Cardiac septum (tissue), 1 donor: ENCODE results near the gene JUP. TPM values are rescaled to one million over a fixed set of nuclear protein-coding genes. Genes with fewer than 3 reads are reported as not detected.

Source experiments
- total RNA-seq: library from RNA; stranded (reverse); fragmentation: NEBNext Ultra II Directional; extraction: Animal tissue kit (Norgen Biotek cat#: 25700); gene quantifications from one replicate; pipeline ENCODE4 v1.2.1, GENCODE V29; 2021
- donor health status: DM: no; HTN: no; CAD: no.

JUP gene
- total RNA-seq, 1 donor from 2014 or later = 150 TPM

Other genes with a start within 250 kb of the JUP start
- not detected for gene KRT9, start 214.7 kb downstream of the JUP start, total RNA-seq
- not detected for gene KRT14, start 199.8 kb downstream of the JUP start, total RNA-seq
- gene KRT16, start 173.9 kb downstream of the JUP start, total RNA-seq = not detected
- gene KRT17, start 162.1 kb downstream of the JUP start, total RNA-seq = not detected
- 1,014 TPM for gene EIF1, start 97.8 kb downstream of the JUP start, total RNA-seq
- gene GAST, start 74.4 kb downstream of the JUP start, total RNA-seq = not detected
- 0.08 TPM for gene HAP1, start 52.1 kb downstream of the JUP start, total RNA-seq
- gene P3H4, start 25.2 kb upstream of the JUP start, total RNA-seq = 5.1 TPM
- gene FKBP10, start 26.3 kb upstream of the JUP start, total RNA-seq = 17.7 TPM
- gene NT5C3B, start 49.5 kb upstream of the JUP start, total RNA-seq = 22.8 TPM
- gene KLHL10, start 51.1 kb upstream of the JUP start, total RNA-seq = not detected
- gene KLHL11, start 78.7 kb upstream of the JUP start, total RNA-seq = 5.1 TPM
- gene ACLY, start 132.2 kb upstream of the JUP start, total RNA-seq = 33.6 TPM
- 0.54 TPM for gene ODAD4, start 143.9 kb upstream of the JUP start, total RNA-seq
- gene CNP, start 180.1 kb upstream of the JUP start, total RNA-seq = 24.2 TPM
- 77.4 TPM for gene DNAJC7, start 230.7 kb upstream of the JUP start, total RNA-seq
- 50.7 TPM for gene NKIRAS2, start 233.4 kb upstream of the JUP start, total RNA-seq